ENCODE measurements around the gene DOCK10. TPM values are rescaled to one million over a fixed set of nuclear protein-coding genes. Genes with fewer than 3 reads are reported as not detected.

Gene DOCK10
- total and polyA plus RNA-seq, 2 donors (not counting 3 experiments of a cell fraction or from before 2014, with no cell fraction given), result 5.8 to 23.0 TPM

DNA sequence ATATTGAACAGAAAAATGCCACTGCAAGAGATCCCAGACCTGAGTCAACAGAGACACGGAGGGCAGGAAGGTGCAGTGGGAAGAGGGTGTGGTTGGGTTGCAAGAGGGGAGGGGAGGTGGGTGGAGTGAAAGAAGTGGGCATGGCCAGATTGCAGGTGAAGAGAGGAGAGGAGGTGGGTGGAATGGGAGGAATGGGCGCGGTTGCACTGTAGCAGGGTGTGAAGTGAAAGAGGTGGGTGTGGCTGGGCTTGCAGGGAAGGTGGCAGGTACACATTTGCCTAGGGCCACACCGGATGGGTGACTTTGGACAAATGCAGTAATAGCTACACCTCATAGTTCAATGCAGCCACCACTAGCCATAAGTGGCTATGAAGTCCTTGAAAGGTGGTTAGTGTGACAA, 71.1 kb downstream of the DOCK10 start:
- FAIRE-seq (no peak), DNase-seq (ENCODE audit: low read depth, low spot score) (no peak)
- ChIA-PET CTCF (interaction anchor here (0.9 kb wide), 1 partner anchor 14 kb away, joined by 4 read pairs; no protein-coding TSS in a partner anchor), POLR2A (no interaction called here)
- no peaks in the 10 kb centered on the region for H3K9me1 ChIP-seq (replicated peaks; ENCODE audit: control insufficient read depth, extremely low read depth, insufficient read depth, low read length)
- no peak overlapping the region for H3K9ac ChIP-seq (replicated peaks; ENCODE audit: extremely low read depth, insufficient read depth, low read length)
- no peaks in the 10 kb centered on the region for H4K20me1 ChIP-seq (replicated peaks; ENCODE audit: control insufficient read depth, extremely low read depth, insufficient read depth, low read length)
- BruUV-seq (replicated peaks), result no TSS peak
- H3K4me3 ChIP-seq (replicated peaks in 1 of 3; ENCODE audit: insufficient read depth in 1 of 3, low read depth in 1 of 3, low read length in 3 of 3), result no peak overlapping the region
- no peak overlapping the region for H3K27ac ChIP-seq (ENCODE audit: insufficient read depth, low read depth, low read length)
- no peaks in the 10 kb centered on the region for H3K9me3 ChIP-seq (replicated peaks; ENCODE audit: control insufficient read depth, insufficient read depth, low read length)
- TF ChIP-seq, protein P1, sequence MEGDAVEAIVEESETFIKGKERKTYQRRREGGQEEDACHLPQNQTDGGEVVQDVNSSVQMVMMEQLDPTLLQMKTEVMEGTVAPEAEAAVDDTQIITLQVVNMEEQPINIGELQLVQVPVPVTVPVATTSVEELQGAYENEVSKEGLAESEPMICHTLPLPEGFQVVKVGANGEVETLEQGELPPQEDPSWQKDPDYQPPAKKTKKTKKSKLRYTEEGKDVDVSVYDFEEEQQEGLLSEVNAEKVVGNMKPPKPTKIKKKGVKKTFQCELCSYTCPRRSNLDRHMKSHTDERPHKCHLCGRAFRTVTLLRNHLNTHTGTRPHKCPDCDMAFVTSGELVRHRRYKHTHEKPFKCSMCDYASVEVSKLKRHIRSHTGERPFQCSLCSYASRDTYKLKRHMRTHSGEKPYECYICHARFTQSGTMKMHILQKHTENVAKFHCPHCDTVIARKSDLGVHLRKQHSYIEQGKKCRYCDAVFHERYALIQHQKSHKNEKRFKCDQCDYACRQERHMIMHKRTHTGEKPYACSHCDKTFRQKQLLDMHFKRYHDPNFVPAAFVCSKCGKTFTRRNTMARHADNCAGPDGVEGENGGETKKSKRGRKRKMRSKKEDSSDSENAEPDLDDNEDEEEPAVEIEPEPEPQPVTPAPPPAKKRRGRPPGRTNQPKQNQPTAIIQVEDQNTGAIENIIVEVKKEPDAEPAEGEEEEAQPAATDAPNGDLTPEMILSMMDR (IDR thresholded peaks at IDR 0.05; ENCODE audit: extremely low read depth in 1 of 2, insufficient read depth in 1 of 2, low read depth in 1 of 2, low read length in 2 of 2), result no peak
- TF ChIP-seq, protein P2, sequence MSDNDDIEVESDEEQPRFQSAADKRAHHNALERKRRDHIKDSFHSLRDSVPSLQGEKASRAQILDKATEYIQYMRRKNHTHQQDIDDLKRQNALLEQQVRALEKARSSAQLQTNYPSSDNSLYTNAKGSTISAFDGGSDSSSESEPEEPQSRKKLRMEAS (IDR thresholded peaks at IDR 0.05; ENCODE audit: insufficient read depth, insufficient read length), result no peak
- intact Hi-C loops (cut with micrococcal nuclease), result no loop called here
- H3K36me3 ChIP-seq (ENCODE audit: control insufficient read depth in 2 of 2, extremely low read depth in 1 of 2, insufficient read depth in 2 of 2, low read length in 2 of 2), result no peaks in the 10 kb centered on the region
- H2AFZ ChIP-seq (ENCODE audit: low read depth, low read length), result no peak overlapping the region
- H3K79me2 ChIP-seq (ENCODE audit: control insufficient read depth, insufficient read depth, low read length), result no peaks in the 10 kb centered on the region
- dilution Hi-C loops (cut with MboI; ENCODE audit: extremely low pct_ligation_motif_present, low sequenced_read_pairs), result no loop called here
- no peaks in the 10 kb centered on the region for H3K27me3 ChIP-seq (ENCODE audit: control insufficient read depth in 2 of 2, insufficient read depth in 2 of 2, low read length in 2 of 2)
- H3K4me2 ChIP-seq (ENCODE audit: insufficient read depth, low read length), result no peak overlapping the region
- no peaks in the 10 kb centered on the region for H3K4me1 ChIP-seq (ENCODE audit: control insufficient read depth, extremely low read depth, insufficient read depth, low read length)

DNA sequence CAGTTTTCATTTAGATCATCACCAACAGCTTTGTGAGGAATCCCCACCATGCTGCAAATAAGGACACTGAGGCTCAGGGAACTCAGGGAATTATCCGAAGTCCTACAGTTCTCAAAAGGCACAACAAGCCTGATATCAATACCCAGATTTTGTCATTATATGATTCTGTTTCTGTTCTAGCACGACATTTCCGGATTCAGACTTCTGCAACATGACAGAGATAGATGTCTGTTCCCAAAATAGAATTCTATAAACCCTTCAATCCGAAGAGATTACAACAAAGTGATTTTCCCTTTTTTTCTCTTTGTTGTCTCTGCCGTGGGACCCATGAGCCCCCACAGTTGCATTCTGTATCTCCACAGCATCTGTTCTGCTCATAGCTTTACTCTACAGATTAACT, 72.0 kb downstream of the DOCK10 start:
- intact Hi-C loops (cut with micrococcal nuclease) (no loop called here), dilution Hi-C loops (cut with MboI; ENCODE audit: extremely low pct_ligation_motif_present, low sequenced_read_pairs) (no loop called here)
- CTCF ChIA-PET, result interaction anchor here (0.9 kb wide), 1 partner anchor 13 kb away, joined by 4 read pairs; no protein-coding TSS in a partner anchor
- TF ChIP-seq MYC (IDR thresholded peaks at IDR 0.05; ENCODE audit: low read depth, low read length) (no peak), POLR2A (IDR thresholded peaks at IDR 0.05; ENCODE audit: low read depth, low read length) (no peak), JUN (IDR thresholded peaks at IDR 0.05; ENCODE audit: borderline replicate concordance, insufficient read depth, insufficient read length, low read depth) (no peak), FOS (IDR thresholded peaks at IDR 0.05; ENCODE audit: borderline replicate concordance, insufficient read depth, low read length) (no peak)
- TF ChIP-seq, protein P1 (IDR thresholded peaks at IDR 0.05; ENCODE audit: extremely low read depth in 1 of 2, insufficient read depth in 1 of 2, low read depth in 1 of 2, low read length in 2 of 2), result no peak
- FAIRE-seq (no peak), DNase-seq (ENCODE audit: low read depth, low spot score) (no peak)
- H3K36me3 ChIP-seq (ENCODE audit: control insufficient read depth in 2 of 2, extremely low read depth in 1 of 2, insufficient read depth in 2 of 2, low read length in 2 of 2), result no peaks in the 10 kb centered on the region
- no peak overlapping the region for H3K9ac ChIP-seq (replicated peaks; ENCODE audit: extremely low read depth, insufficient read depth, low read length)
- H3K4me1 ChIP-seq (ENCODE audit: control insufficient read depth, extremely low read depth, insufficient read depth, low read length), result no peaks in the 10 kb centered on the region
- H3K79me2 ChIP-seq (ENCODE audit: control insufficient read depth, insufficient read depth, low read length), result no peaks in the 10 kb centered on the region
- no TSS peak for BruUV-seq (replicated peaks)
- H3K9me1 ChIP-seq (replicated peaks; ENCODE audit: control insufficient read depth, extremely low read depth, insufficient read depth, low read length), result no peaks in the 10 kb centered on the region
- POLR2A ChIA-PET, result no interaction called here
- no peaks in the 10 kb centered on the region for H4K20me1 ChIP-seq (replicated peaks; ENCODE audit: control insufficient read depth, extremely low read depth, insufficient read depth, low read length)
- no peak overlapping the region for H3K27ac ChIP-seq (ENCODE audit: insufficient read depth, low read depth, low read length)
- H2AFZ ChIP-seq (ENCODE audit: low read depth, low read length), result no peak overlapping the region
- H3K27me3 ChIP-seq (ENCODE audit: control insufficient read depth in 2 of 2, insufficient read depth in 2 of 2, low read length in 2 of 2), result no peaks in the 10 kb centered on the region
- no peak overlapping the region for H3K4me3 ChIP-seq (replicated peaks in 1 of 3; ENCODE audit: insufficient read depth in 1 of 3, low read depth in 1 of 3, low read length in 3 of 3)
- H3K9me3 ChIP-seq (replicated peaks; ENCODE audit: control insufficient read depth, insufficient read depth, low read length), result no peaks in the 10 kb centered on the region
- H3K4me2 ChIP-seq (ENCODE audit: insufficient read depth, low read length), result no peak overlapping the region
